GM12878 (cell line): ENCODE data around the gene ATG9A.

Experiments
- CBX3 ChIP-seq: fragments of 200-600 bp; sonication (generic); IDR thresholded peaks from 2 replicates; pipeline ENCODE4 v1.6.1; 2016; ENCODE audit warnings: low read depth, borderline replicate concordance
- CEBPB ChIP-seq, 2 experiments: fragments of 150-350 bp in 1 of 2; IDR thresholded peaks; 2 replicates each; pipeline ENCODE4 v1.6.1; 2012 to 2014; ENCODE audit warnings: low read depth in 2 of 2, low read length in 2 of 2, borderline replicate concordance in 1 of 2, inconsistent platforms in 1 of 2
- CTCF ChIP-seq, 3 experiments: IDR thresholded peaks in 2 of 3; conservative IDR thresholded peaks in 1 of 3; 2 replicates each; pipeline ENCODE4 v1.5.1; 2011; ENCODE audit warnings: low read depth in 3 of 3, low read length in 3 of 3, mild to moderate bottlenecking in 3 of 3, control low read depth in 2 of 3, moderate library complexity in 2 of 3, inconsistent platforms in 1 of 3, mixed read lengths in 1 of 3; ENCODE audit not compliant: control insufficient read depth in 2 of 3, insufficient read depth in 1 of 3; ENCODE audit errors: extremely low read depth in 1 of 3
- EP300 ChIP-seq, 2 experiments: fragments of 150-350 bp in 1 of 2; IDR thresholded peaks; 2 replicates each; pipeline ENCODE4 v1.6.1; 2011 to 2012; ENCODE audit warnings: low read depth in 2 of 2, low read length in 2 of 2, borderline replicate concordance in 1 of 2, improper control_type of control experiment in 1 of 2, inconsistent platforms in 1 of 2; ENCODE audit not compliant: control insufficient read depth in 1 of 2
- EZH2 ChIP-seq: IDR thresholded peaks from 2 replicates; pipeline ENCODE4 v1.6.1; 2012; ENCODE audit warnings: low read depth, mild to moderate bottlenecking, control low read depth, inconsistent platforms, low read length, borderline replicate concordance; ENCODE audit not compliant: control insufficient read depth
- MYC ChIP-seq: IDR thresholded peaks from 2 replicates; pipeline ENCODE4 v1.6.1; 2011; ENCODE audit warnings: mild to moderate bottlenecking, low read length, moderate library complexity, inconsistent platforms; ENCODE audit not compliant: insufficient read depth, insufficient replicate concordance, insufficient read length, severe bottlenecking
- ZBTB40 ChIP-seq: fragments of 450-650 bp; IDR thresholded peaks from 2 replicates; pipeline ENCODE4 v1.6.1; 2016; ENCODE audit warnings: mild to moderate bottlenecking, moderate library complexity, borderline replicate concordance

- no peak for TF ChIP-seq EP300 (IDR thresholded peaks at IDR 0.05; ENCODE audit: borderline replicate concordance in 1 of 2, control insufficient read depth in 1 of 2, low read depth in 2 of 2, low read length in 2 of 2)
- no peak for TF ChIP-seq ZBTB40
- no peak for TF ChIP-seq EZH2
- TF ChIP-seq CBX3 = no peak
- TF ChIP-seq CTCF (IDR thresholded peaks at IDR 0.05 in 2 of 3, conservative IDR thresholded peaks at IDR 0.05 in 1 of 3; ENCODE audit: control insufficient read depth in 2 of 3, extremely low read depth in 1 of 3, insufficient read depth in 1 of 3, low read depth in 3 of 3, low read length in 3 of 3) = no peak
- no peak for TF ChIP-seq MYC
- no peak for TF ChIP-seq CEBPB (IDR thresholded peaks at IDR 0.05; ENCODE audit: borderline replicate concordance in 1 of 2, low read depth in 2 of 2, low read length in 2 of 2)
These were observed 18.5 kb upstream of the ATG9A start for GRCh38 chr2:219247678-219248642.
